SKM-1 (cell line): ENCODE measurements around the gene ATF2.
A peak's percentile ranks its signal among the peaks of the same experiment; 100 is the strongest.
"Not testable (repeated sequence)": the region's sequence is repeated elsewhere in the genome, so short reads cannot be mapped to it uniquely, and the experiment has no call there.

Source experiments
- DNase-seq: peaks from one replicate; lab custom pipeline; 2025; ENCODE audit not compliant: unreplicated experiment; lab: John Stamatoyannopoulos, UW

Gene ATF2

DNA sequence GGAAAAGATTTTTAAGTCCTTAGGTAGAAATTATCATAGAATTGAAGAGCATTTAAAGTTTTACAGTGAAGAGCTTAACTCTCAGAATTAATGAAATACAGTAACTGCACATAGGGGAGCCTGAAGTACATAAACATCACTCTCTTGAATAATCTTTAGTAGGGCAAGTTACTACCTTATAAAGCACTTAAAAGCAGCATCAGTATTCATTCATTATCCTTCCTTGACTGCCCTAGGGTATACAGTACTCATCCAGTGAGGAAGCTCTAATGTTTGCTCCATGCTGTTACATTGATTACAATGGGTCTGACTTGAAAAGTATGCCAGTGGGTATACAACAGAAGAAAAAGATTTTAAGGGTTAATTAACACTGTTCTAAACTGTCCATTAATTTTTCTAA lies 66.5 kb downstream of the ATF2 start:
- no peak for DNase-seq

DNA sequence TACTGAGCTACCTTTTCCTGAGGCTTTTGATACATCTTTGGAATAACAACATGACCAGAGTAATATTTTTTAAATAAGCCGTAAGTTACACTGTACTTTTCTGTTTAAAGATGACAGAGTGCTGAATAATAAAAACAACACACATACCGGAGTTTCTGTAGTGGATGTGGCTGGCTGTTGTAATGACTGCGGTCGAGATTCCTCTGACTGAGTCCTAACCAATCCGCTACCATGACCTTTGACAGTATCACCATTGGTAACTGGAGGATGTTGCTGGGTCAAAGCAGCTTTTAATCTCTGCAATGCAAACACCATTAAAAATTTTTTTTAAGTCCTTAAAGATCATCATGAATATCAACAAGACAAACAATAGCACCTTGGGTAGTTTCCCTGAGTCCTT lies 70.7 kb downstream of the ATF2 start:
- DNase-seq: no peak

DNA sequence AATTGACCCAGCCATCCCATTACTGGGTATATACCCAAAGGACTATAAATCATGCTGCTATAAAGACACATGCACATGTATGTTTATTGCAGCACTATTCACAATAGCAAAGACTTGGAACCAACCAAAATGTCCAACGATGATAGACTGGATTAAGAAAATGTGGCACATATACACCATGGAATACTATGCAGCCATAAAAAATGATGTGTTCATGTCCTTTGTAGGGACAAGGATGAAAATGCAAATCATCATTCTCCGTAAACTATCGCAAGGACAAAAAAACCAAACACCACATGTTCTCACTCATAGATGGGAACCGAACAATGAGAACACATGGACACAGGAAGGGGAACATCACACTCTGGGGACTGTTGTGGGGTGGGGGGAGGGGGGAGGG lies 83.9 kb downstream of the ATF2 start:
- not testable (repeated sequence) for DNase-seq

DNA sequence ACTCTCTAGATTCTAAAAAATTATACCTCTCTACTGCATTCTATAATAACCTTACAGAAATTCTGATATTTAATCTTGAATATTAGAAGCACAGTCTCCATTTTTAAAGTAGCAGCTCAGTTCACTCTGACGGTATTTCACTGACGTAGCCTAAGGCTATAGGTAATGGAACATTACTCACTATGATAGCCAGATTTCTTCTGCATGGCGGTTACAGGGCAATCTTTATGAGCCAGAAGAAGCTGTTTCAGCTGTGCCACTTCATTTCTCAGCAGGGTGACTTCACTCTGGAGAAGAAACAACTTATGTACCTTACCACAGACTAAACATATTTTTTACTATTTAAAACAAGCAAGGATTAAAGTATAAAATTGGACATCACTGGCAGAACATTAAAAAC lies 87.5 kb downstream of the ATF2 start:
- no peak for DNase-seq

DNA sequence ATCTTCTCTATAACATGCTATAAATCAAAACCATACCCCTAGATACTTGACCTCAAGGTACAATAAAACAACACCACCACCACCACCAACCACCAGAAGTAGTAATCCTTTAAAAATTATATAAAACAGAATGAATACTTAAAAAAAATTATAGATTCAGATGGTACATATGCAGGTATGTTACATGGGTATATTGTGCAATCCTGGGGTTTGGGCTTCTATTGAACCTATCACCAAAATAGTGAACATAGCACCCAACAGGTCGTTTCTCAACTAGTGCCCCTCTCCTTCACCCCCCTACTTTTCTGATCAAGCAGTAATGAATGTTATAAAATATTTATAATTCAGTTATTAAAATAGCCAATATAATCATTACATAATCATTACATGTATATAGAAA lies 91.7 kb downstream of the ATF2 start:
- DNase-seq: no peak

- no peak for DNase-seq
Observed at GRCh38 chr2:175074478-175074877, 93.5 kb downstream of the ATF2 start.

- no peak for DNase-seq
Observed at GRCh38 chr2:175068534-175068933, 99.5 kb downstream of the ATF2 start.

DNA sequence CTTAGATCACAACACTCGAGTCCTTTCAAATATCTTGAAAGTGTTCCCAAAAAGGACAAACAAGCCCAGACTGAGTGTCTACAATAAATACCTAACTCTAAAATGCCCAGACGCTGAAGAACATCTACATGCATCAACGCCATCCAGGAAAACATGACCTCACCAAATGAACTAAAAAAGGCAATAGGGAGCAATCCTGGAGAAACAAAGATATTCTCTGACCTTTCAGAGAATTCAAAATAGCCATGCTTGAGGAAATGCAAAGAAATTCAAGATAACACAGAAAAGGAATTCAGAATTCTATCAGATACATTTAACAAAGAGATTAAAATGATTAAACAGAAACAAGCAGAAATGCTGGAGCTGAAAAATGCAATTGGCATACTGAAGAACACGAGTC lies 101.6 kb downstream of the ATF2 start:
- no peak for DNase-seq

- no peak for DNase-seq
Observed at GRCh38 chr2:175064797-175065196, 103.2 kb downstream of the ATF2 start.

DNA sequence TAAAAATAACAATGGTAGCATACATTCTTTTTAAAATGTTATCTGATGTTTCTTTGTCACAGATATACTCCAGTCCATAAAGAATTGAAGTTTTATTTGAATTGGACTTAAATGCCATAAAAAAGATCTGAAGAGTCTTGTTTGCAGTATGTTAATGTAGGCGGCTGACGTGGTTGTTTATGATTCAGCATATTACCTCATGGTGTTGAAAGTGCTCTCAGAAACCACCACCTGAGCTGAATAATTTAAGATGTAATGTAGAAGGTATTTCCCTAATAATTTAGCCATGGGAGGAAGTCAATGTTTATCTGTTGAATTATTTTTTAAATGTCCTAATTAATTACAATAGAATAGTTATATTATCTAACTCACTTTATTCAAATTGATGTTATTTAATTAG lies 104.3 kb downstream of the ATF2 start:
- DNase-seq: no peak

DNA sequence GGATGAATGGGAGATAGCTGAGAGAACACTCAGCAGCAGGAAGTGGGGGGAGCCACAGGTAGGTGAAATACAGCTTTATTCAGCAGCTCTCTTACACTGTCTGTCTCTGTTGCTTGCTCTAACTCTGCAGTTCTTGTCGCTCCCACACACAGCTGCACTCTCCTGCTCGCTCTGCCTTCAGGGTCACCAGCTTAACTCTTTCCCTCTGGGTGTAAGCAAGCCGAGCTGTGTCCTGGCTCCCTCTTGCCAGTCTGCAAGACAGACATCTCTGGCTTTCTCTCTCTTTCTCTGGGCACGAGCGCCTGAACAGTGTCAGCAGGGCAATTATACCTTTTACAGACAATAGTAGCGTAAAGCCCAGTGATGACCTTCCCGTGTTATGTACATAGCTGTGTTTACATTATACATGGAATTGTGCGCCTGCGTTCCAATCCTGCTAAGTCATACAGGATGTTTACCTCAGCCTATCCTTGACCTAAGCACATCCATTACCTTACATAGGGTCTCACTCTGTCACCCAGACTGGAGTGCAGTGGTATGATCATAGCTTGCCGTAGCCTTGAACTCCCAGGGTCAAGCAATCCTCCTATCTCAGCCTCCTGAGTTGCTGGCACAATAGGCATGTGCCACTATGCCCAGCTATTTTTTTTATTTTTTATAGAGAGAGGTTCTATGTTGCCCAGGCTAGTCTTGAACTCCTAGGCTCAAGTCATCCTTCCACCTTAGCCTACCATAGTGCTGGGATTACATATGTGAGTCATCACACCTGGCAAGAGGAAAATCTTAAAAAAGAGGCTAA lies 105.0 kb downstream of the ATF2 start:
- DNase-seq: no peak

- DNase-seq: no peak
Observed at GRCh38 chr2:175057078-175057685, 110.8 kb downstream of the ATF2 start.

- DNase-seq: no peak
Observed at GRCh38 chr2:175055993-175056392, 112.0 kb downstream of the ATF2 start.

DNA sequence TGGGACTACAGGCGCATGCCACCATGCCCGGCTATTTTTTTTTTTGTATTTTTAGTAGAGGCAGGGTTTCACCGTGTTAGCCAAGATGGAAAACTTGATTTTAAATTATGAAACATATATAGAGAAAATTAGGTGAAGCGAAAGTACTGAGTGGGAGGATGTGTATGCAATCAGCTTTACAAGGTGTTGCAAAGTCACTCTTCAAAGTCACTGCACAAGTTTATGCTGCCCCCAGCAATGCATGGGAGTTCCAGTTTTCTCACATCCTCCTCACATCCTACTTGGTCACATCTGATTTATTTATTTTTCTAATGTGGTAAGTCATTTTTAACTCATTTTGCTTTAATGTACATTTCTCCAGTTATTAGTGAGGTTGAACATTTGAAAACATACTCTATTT lies 113.7 kb downstream of the ATF2 start:
- no peak for DNase-seq

DNA sequence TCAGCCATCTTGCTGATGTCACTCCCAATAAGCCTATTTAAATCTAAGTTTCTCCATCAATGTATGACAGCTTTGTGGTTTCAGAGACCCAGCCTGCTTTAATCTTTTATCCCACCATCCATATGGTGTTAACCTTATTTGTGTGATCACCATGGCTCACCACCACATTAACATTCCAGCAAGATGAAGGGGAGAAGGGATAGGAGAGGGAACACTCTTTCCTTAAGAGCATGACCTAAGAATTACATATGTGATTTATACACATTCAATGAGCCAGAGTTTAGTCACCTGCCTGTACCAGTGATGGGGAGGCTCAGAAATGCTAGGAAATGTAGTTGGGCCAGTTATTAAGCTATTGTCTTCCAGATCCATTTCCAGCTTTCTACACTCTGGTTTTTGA lies 118.3 kb downstream of the ATF2 start:
- DNase-seq: no peak

DNA sequence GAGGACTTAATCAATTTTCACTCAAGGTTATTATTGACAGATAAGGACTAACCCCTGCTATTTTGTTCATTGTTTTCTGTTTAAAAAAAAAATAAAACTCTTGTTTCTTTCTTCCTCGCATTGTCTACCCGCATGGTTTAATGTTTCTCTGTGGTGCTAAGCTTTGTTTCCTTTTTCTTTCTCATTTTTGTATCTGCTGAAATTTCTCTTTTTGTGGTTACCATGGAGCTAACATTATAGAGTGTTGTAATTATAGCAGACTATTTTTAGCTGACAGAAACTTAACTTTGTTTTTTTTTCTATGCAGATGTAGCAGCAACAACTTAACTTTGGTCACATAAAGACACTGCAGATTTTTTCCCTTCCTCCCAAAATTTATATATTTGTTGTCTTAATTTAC lies 119.7 kb downstream of the ATF2 start:
- DNase-seq: no peak

- no peak for DNase-seq
Observed at GRCh38 chr2:175039490-175039889, 128.5 kb downstream of the ATF2 start.

GRCh38 chr2:175039031-175039430 lies 129.0 kb downstream of the ATF2 start:
- no peak for DNase-seq

GRCh38 chr2:175037941-175038340 lies 130.1 kb downstream of the ATF2 start:
- no peak for DNase-seq

- peak; percentile 10 for DNase-seq
Observed at GRCh38 chr2:175036582-175037018, 131.4 kb downstream of the ATF2 start.

DNA sequence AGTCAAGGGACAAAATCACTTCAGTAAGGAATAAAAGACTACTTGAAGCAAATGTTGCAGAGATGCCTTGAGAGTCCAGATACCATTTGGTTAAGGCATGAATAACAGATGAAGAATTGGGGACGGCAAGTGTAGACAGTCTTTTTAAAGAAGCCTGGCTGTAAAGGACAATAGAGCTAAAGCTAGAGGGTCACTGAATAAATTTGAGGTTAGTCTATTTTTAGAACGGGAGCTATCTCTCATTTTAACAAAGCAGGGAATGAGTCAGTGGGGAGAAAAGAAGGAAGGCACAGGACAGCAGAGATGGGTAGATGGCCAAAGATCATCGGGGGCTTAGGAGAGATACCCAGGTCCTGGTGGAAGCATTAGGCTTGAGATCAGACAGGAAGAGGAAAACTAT lies 132.2 kb downstream of the ATF2 start:
- DNase-seq: no peak

- DNase-seq: no peak
Observed at GRCh38 chr2:175034716-175035115, 133.3 kb downstream of the ATF2 start.
